Muscle of arm (tissue), 14 donors: Measurements from ENCODE around the gene STOM. TPM values are rescaled to one million over a fixed set of nuclear protein-coding genes. Genes with fewer than 3 reads are reported as not detected.
"Not testable (repeated sequence)": the region's sequence is repeated elsewhere in the genome, so short reads cannot be mapped to it uniquely, and the experiment has no call there.

ENCODE experiments used
- DNase-seq: peaks from one replicate; pipeline ENCODE4 v3.0.0-alpha.2; 2013
- long read RNA-seq, 11 donors: transcript quantifications; one replicate each; lab custom pipeline, GENCODE V29; 2026
- polyA plus RNA-seq, 12 donors: library from polyadenylated mRNA; unstranded; fragments of 120-200 nt; gene quantifications; one replicate each; pipeline ENCODE4 v1.2.1, GENCODE V29; 2013; ENCODE audit not compliant: insufficient read length in 12 of 12

The STOM gene
- polyA plus RNA-seq: 10 to 100 TPM in 11 of 12 donors, not detected in 1; 58.4 to 95.4 (median 74.8) TPM
- long read RNA-seq, donor 1, transcript STOM-201 (7 exons, 3,010 nt): major isoform, 28 of 36 reads
- long read RNA-seq, donor 1, partial matches to known transcripts: 8 of 36 reads
- long read RNA-seq, donor 1, other reads (novel, unspliced or antisense): 0 of 36 reads
- long read RNA-seq, donor 2, transcript STOM-201 (7 exons, 3,010 nt): major isoform, 24 of 24 reads
- long read RNA-seq, donor 2, partial matches to known transcripts: 0 of 24 reads
- long read RNA-seq, donor 2, other reads (novel, unspliced or antisense): 0 of 24 reads
- long read RNA-seq, donor 3, transcript STOM-201 (7 exons, 3,010 nt): major isoform, 14 of 14 reads
- long read RNA-seq, donor 3, partial matches to known transcripts: 0 of 14 reads
- long read RNA-seq, donor 3, other reads (novel, unspliced or antisense): 0 of 14 reads
- long read RNA-seq, donor 4, transcript STOM-201 (7 exons, 3,010 nt): major isoform, 14 of 14 reads
- long read RNA-seq, donor 4, partial matches to known transcripts: 0 of 14 reads
- long read RNA-seq, donor 4, other reads (novel, unspliced or antisense): 0 of 14 reads
- long read RNA-seq, donor 5: 0 reads
- long read RNA-seq, donor 6, transcript STOM-201 (7 exons, 3,010 nt): major isoform, 13 of 13 reads
- long read RNA-seq, donor 6, partial matches to known transcripts: 0 of 13 reads
- long read RNA-seq, donor 6, other reads (novel, unspliced or antisense): 0 of 13 reads
- long read RNA-seq, donor 7, transcript STOM-201 (7 exons, 3,010 nt): major isoform, 12 of 12 reads
- long read RNA-seq, donor 7, partial matches to known transcripts: 0 of 12 reads
- long read RNA-seq, donor 7, other reads (novel, unspliced or antisense): 0 of 12 reads
- long read RNA-seq, donor 8, transcript STOM-201 (7 exons, 3,010 nt): major isoform, 24 of 24 reads
- long read RNA-seq, donor 8, partial matches to known transcripts: 0 of 24 reads
- long read RNA-seq, donor 8, other reads (novel, unspliced or antisense): 0 of 24 reads
- long read RNA-seq, donor 9, transcript STOM-201 (7 exons, 3,010 nt): major isoform, 16 of 16 reads
- long read RNA-seq, donor 9, partial matches to known transcripts: 0 of 16 reads
- long read RNA-seq, donor 9, other reads (novel, unspliced or antisense): 0 of 16 reads
- long read RNA-seq, donor 10, transcript STOM-201 (7 exons, 3,010 nt): major isoform, 24 of 24 reads
- long read RNA-seq, donor 10, partial matches to known transcripts: 0 of 24 reads
- long read RNA-seq, donor 10, other reads (novel, unspliced or antisense): 0 of 24 reads
- long read RNA-seq, donor 11, transcript STOM-201 (7 exons, 3,010 nt): major isoform, 26 of 26 reads
- long read RNA-seq, donor 11, partial matches to known transcripts: 0 of 26 reads
- long read RNA-seq, donor 11, other reads (novel, unspliced or antisense): 0 of 26 reads

- DNase-seq: peak; percentile 87
Observed at GRCh38 chr9:121369595-121370265, at the start of gene STOM. Gene STOM (minus strand): TSS chr9:121370250. CDS start chr9:121370187, 63 bp downstream.

GRCh38 chr9:121411993-121412392 lies 41.9 kb upstream of the STOM start:
- no peak for DNase-seq

GRCh38 chr9:121405899-121406298 lies 35.8 kb upstream of the STOM start:
- no peak for DNase-seq

GRCh38 chr9:121404906-121405305 lies 34.9 kb upstream of the STOM start:
- DNase-seq: no peak

DNA sequence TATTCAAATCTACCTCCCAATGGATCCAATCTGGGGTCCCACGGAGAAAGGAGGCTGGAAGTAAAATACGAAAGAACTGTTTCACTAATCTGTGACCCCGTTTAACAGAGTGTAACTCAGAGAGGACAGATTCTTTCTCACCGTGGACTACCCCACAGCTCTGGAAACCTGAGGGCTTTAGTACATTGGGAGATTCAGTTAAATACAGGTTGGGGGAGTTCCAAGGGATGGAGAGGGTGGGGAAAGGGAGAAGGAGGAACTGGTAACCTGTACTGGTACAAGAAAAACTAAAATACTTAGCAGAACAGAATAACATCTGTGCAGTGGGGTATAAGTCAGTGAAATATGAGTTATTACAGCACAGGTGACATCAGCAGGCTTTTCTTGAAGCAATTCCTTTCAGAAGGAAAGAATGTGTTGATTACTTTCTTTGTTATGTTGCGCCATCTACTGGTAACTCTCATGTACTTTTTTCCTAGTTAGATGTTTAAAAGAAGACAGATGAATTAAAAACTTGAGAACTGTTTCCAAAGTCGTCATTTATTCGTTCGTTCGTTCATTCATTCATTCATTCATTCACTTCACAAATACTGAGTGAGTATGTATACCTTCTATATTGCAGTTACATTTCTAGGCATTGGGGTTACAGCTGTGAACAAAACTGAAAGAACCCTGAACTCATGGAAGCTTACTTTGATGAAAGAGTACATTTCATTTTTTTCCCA lies 30.0 kb upstream of the STOM start:
- DNase-seq: peak; percentile 71

GRCh38 chr9:121399126-121399882 lies 29.3 kb upstream of the STOM start:
- DNase-seq: no peak

GRCh38 chr9:121398374-121398773 lies 28.3 kb upstream of the STOM start:
- no peak for DNase-seq

DNA sequence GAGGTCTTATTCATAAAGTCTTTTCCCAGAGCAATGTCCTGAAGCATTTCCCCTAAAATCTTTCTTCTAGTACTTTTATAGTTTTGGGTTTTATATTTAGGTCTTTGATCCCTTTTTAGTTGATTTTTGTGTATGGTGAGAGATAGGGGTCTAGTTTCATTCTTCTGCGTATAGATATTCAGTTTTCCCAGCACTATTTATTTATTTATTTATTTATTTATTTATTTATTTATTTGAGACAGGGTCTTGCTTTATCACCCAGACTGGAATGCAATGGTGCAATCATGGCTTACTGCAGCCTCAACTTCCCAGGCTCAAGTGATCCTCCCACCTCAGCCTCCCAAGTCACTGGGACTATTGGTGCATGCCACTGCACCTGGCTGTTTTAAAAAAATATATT lies 27.2 kb upstream of the STOM start:
- DNase-seq: not testable (repeated sequence)

DNA sequence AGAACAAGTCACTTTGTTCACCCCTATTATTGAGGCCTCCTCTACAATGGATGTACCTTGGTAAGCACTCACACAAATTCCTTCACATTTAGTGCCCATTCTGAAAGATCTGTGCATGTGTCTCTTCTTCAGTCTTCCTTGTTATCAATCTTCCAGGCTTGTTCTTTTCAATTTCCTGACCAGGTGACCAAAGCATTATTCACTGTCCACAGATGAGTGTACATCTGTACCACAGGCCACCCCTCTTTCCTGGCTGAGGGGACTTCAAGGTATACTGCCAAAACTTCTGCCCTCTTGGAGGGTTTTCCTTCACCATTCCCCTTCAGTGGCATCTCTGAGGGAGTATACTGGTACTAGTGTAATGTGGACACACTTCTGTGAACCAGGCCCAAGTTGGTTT lies 25.5 kb upstream of the STOM start:
- DNase-seq: no peak

GRCh38 chr9:121394292-121394691 lies 24.2 kb upstream of the STOM start:
- no peak for DNase-seq

- DNase-seq: no peak
Observed at GRCh38 chr9:121393318-121393717, 23.3 kb upstream of the STOM start.

GRCh38 chr9:121390372-121390771 lies 20.3 kb upstream of the STOM start:
- no peak for DNase-seq

DNA sequence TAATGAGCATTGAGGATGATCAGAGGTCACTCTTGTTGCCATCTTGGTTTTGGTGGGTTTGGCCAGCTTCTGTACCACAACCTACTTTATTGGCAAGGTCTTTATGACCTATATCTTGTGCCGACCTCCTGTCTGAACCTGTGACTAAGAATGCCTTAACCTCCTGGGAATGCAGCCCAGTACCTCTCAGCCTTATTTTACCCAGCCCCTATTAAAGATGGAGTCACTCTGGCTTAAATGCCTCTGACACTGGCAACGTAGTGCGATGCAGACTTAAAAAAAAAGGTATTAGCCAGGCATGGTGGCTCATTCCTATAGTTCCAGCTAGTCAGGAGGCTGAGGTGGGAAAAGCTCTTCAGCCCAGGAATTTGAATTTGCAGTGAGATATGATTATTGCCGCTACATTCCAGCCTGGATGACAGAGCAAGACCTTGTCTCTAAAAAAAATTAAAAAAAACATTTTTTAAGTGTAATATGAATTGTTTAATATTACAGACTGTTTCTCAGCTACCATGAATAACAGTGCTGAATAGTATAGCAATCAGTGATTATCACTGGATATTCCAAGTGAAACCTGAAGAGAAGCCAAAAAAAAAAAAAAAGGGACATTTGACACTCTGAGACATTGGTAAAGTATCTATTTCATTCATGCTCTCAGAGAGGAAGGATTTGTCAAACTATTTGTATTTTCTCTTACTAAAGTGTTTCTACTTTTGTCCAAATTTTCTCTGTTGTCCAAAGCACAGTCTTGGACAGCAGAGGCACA lies 18.3 kb upstream of the STOM start:
- no peak for DNase-seq

GRCh38 chr9:121386442-121387175 lies 16.6 kb upstream of the STOM start:
- DNase-seq: no peak

DNA sequence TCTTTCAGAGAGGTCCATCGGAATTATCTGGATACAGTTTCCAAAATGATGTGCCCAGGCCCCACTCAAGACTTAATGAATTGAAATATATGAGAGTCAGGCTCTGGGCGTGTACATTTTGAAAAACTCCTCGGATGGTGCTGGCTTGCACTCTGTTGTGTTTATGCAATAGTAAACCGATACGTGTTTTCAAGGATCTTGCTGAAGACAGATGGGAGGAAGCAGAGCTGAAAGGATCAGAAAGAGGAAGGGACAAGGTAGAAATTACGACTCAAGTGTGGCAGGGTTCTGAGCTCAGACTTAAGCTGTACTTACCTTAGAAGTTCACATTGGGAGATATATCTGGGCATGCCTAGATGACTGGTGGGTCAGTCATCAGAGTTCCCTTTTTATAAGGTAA lies 13.7 kb upstream of the STOM start:
- DNase-seq: no peak

- no peak for DNase-seq
Observed at GRCh38 chr9:121380846-121381245, 10.8 kb upstream of the STOM start.

- no peak for DNase-seq
Observed at GRCh38 chr9:121376214-121376830, 6.3 kb upstream of the STOM start.
